IPS-NIHi7 (cell line): ENCODE data around the gene SERPIND1.
"Not testable (repeated sequence)": the region's sequence is repeated elsewhere in the genome, so short reads cannot be mapped to it uniquely, and the experiment has no call there.

Experiments used
- DNase-seq: peaks from one replicate; pipeline ENCODE4 v3.0.0; 2012; ENCODE audit warnings: mixed read lengths; ENCODE audit errors: extremely low spot score

Gene SERPIND1

GRCh38 chr22:20814221-20814808 lies 40.4 kb downstream of the SERPIND1 start:
- no peak for DNase-seq

- DNase-seq, result peak; percentile 7
Observed at GRCh38 chr22:20815477-20816050, 41.7 kb downstream of the SERPIND1 start.

GRCh38 chr22:20816559-20816958 lies 42.6 kb downstream of the SERPIND1 start:
- no peak for DNase-seq

GRCh38 chr22:20818471-20818870 lies 44.6 kb downstream of the SERPIND1 start:
- no peak for DNase-seq

GRCh38 chr22:20819471-20819870 lies 45.6 kb downstream of the SERPIND1 start:
- DNase-seq, result no peak

- DNase-seq, result not testable (repeated sequence)
Observed at GRCh38 chr22:20821717-20822239, 47.9 kb downstream of the SERPIND1 start.

- no peak for DNase-seq
Observed at GRCh38 chr22:20822240-20822639, 48.3 kb downstream of the SERPIND1 start.

- DNase-seq, result no peak
Observed at GRCh38 chr22:20823264-20823663, 49.4 kb downstream of the SERPIND1 start.

- not testable (repeated sequence) for DNase-seq
Observed at GRCh38 chr22:20825216-20825615, 51.3 kb downstream of the SERPIND1 start.

- DNase-seq, result no peak
Observed at GRCh38 chr22:20825624-20826023, 51.7 kb downstream of the SERPIND1 start.

- not testable (repeated sequence) for DNase-seq
Observed at GRCh38 chr22:20826373-20827152, 52.6 kb downstream of the SERPIND1 start.

GRCh38 chr22:20829491-20830134 lies 55.7 kb downstream of the SERPIND1 start:
- DNase-seq, result no peak

- no peak for DNase-seq
Observed at GRCh38 chr22:20833225-20833665, 59.3 kb downstream of the SERPIND1 start.

GRCh38 chr22:20834206-20834605 lies 60.3 kb downstream of the SERPIND1 start:
- DNase-seq, result no peak

GRCh38 chr22:20834725-20835124 lies 60.8 kb downstream of the SERPIND1 start:
- DNase-seq, result no peak
